Peyer's patch (tissue), 4 donors: ENCODE results near the gene MUC5B.

Experiments used
- POLR2A ChIP-seq, 2 donors: fragments of 450-650 bp; IDR thresholded peaks; one replicate each; pipeline ENCODE4 v1.5.1; 2017; ENCODE audit warnings: antibody characterized with exemption in 2 of 2, mild to moderate bottlenecking in 2 of 2, moderate library complexity in 2 of 2
- TF ChIP-seq, protein P1 (sequence below), 6 experiments: fragments of 450-650 bp in 4 of 6; fragments of 200-600 bp in 2 of 6; sonication (generic) in 1 of 6; IDR thresholded peaks; one replicate each; pipeline ENCODE4 v1.5.1; 2017 to 2019; ENCODE audit warnings: antibody characterized with exemption in 6 of 6, mild to moderate bottlenecking in 3 of 6, moderate library complexity in 1 of 6

DNA sequence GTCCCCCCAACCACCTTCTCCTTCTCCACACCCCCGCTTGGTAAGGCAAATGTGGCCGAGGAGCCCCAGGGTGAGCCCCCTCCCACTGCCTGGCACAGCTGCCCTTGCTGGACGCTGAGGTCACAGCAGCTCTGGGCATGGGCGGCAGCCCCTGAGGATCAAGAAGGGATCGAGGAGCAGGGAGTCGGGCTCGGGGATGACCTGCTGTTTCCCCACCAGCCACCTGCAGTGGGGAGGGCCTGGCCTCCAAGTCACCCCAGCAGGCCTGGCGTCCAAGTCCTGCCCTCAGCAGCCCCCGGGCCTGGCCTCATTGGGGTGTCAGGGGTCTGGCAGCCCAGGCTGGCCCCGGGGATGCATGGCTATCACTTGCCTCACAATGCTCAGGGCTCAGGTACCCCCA, 41.4 kb upstream of the MUC5B start:
- TF ChIP-seq, protein P1, sequence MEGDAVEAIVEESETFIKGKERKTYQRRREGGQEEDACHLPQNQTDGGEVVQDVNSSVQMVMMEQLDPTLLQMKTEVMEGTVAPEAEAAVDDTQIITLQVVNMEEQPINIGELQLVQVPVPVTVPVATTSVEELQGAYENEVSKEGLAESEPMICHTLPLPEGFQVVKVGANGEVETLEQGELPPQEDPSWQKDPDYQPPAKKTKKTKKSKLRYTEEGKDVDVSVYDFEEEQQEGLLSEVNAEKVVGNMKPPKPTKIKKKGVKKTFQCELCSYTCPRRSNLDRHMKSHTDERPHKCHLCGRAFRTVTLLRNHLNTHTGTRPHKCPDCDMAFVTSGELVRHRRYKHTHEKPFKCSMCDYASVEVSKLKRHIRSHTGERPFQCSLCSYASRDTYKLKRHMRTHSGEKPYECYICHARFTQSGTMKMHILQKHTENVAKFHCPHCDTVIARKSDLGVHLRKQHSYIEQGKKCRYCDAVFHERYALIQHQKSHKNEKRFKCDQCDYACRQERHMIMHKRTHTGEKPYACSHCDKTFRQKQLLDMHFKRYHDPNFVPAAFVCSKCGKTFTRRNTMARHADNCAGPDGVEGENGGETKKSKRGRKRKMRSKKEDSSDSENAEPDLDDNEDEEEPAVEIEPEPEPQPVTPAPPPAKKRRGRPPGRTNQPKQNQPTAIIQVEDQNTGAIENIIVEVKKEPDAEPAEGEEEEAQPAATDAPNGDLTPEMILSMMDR (IDR thresholded peaks at IDR 0.05): no peak
- TF ChIP-seq POLR2A (IDR thresholded peaks at IDR 0.05): no peak
